ENCODE data around the gene A4GNT. TPM values are rescaled to one million over a fixed set of nuclear protein-coding genes. Genes with fewer than 3 reads are reported as not detected.
"Not testable (repeated sequence)": the region's sequence is repeated elsewhere in the genome, so short reads cannot be mapped to it uniquely, and the experiment has no call there.

A4GNT gene
- total RNA-seq, 1 donor from 2014 or later = not detected

DNA sequence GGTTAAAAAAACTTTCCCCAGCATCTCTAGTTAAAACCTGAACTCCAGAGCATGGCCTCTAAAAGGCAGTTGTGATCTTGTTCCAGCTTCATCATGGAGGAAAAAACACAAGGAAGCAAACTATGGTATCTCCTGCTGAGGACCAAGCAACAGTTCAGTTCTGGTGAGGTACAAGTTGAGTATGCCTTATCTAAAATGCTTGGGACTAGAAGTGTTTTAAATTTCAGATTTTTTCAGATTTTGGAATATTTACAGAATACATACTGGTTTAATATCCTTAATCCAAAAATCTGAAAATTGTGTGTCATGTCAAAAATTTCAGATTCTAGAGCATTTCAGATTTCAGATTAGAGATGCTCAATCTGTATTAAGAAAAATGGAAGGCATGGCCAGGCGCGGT, 32.9 kb upstream of the A4GNT start:
- TF ChIP-seq CTCF (IDR thresholded peaks at IDR 0.05; ENCODE audit: insufficient read depth, low read length, severe bottlenecking) = no peak
- FAIRE-seq = no peak
- DNase-seq (ENCODE audit: low read depth) = no peak
- H3K4me3 ChIP-seq (ENCODE audit: low read depth, low read length) = no peak overlapping the region
- H3K36me3 ChIP-seq (ENCODE audit: control insufficient read depth, insufficient read depth, low read length) = peaks cover 5% of the 10 kb centered on the region
- H3K27me3 ChIP-seq (ENCODE audit: control insufficient read depth, insufficient read depth, low read length) = no peaks in the 10 kb centered on the region

- TF ChIP-seq CTCF (IDR thresholded peaks at IDR 0.05; ENCODE audit: insufficient read depth, low read length, severe bottlenecking) = no peak
- Histone ChIP-seq H3K36me3 (ENCODE audit: control insufficient read depth, insufficient read depth, low read length) (no peaks in the 10 kb centered on the region), H3K27me3 (ENCODE audit: control insufficient read depth, insufficient read depth, low read length) (no peaks in the 10 kb centered on the region), H3K4me3 (ENCODE audit: low read depth, low read length) (no peak overlapping the region)
- FAIRE-seq = no peak
- no peak for DNase-seq (ENCODE audit: low read depth)
These were observed 25.6 kb upstream of the A4GNT start for GRCh38 chr3:138157743-138158142.

GRCh38 chr3:138154534-138154933, 22.3 kb upstream of the A4GNT start:
- no peaks in the 10 kb centered on the region for H3K36me3 ChIP-seq (ENCODE audit: control insufficient read depth, insufficient read depth, low read length)
- TF ChIP-seq CTCF (IDR thresholded peaks at IDR 0.05; ENCODE audit: insufficient read depth, low read length, severe bottlenecking) = no peak
- H3K4me3 ChIP-seq (ENCODE audit: low read depth, low read length) = no peak overlapping the region
- FAIRE-seq = no peak
- H3K27me3 ChIP-seq (ENCODE audit: control insufficient read depth, insufficient read depth, low read length) = no peaks in the 10 kb centered on the region
- DNase-seq (ENCODE audit: low read depth) = no peak

DNA sequence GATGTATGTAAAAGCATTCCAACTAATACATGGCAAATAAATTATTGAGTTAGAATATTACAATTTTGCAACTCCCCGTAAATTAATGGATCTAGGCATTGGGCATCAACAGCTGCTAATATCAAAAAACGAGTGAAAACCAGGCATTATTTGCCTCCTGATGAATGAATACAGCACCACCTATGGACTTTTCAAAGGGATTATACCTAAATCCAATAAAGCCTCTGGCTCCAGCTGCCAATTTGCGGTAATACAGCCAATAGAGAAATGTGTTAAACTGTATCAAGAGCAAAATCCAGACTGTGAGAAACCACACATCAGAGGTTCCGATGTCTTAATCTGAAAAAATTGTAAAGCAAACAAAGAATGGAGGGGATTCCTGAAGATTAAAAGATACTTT, 16.3 kb upstream of the A4GNT start:
- TF ChIP-seq CTCF (IDR thresholded peaks at IDR 0.05; ENCODE audit: insufficient read depth, low read length, severe bottlenecking) = no peak
- Histone ChIP-seq H3K4me3 (ENCODE audit: low read depth, low read length) (no peak overlapping the region), H3K36me3 (ENCODE audit: control insufficient read depth, insufficient read depth, low read length) (no peaks in the 10 kb centered on the region), H3K27me3 (ENCODE audit: control insufficient read depth, insufficient read depth, low read length) (no peaks in the 10 kb centered on the region)
- FAIRE-seq (no peak), DNase-seq (ENCODE audit: low read depth) (no peak)

- H3K36me3 ChIP-seq (ENCODE audit: control insufficient read depth, insufficient read depth, low read length); FAIRE-seq; DNase-seq (ENCODE audit: low read depth); H3K4me3 ChIP-seq (ENCODE audit: low read depth, low read length); H3K27me3 ChIP-seq (ENCODE audit: control insufficient read depth, insufficient read depth, low read length): not testable (repeated sequence)
These were observed 10.0 kb upstream of the A4GNT start for GRCh38 chr3:138142181-138142580.

- Histone ChIP-seq H3K36me3 (ENCODE audit: control insufficient read depth, insufficient read depth, low read length) (no peaks in the 10 kb centered on the region), H3K4me3 (ENCODE audit: low read depth, low read length) (no peak overlapping the region), H3K27me3 (ENCODE audit: control insufficient read depth, insufficient read depth, low read length) (no peaks in the 10 kb centered on the region)
- TF ChIP-seq CTCF (IDR thresholded peaks at IDR 0.05; ENCODE audit: insufficient read depth, low read length, severe bottlenecking) = no peak
- FAIRE-seq (no peak), DNase-seq (ENCODE audit: low read depth) (no peak)
These were observed 8.8 kb upstream of the A4GNT start for GRCh38 chr3:138140940-138141339.

All from bronchial epithelial cell (primary cell).